Germinal center (tissue), 1 donor: ENCODE measurements around the gene PITPNM1.
"Not testable (repeated sequence)": the region's sequence is repeated elsewhere in the genome, so short reads cannot be mapped to it uniquely, and the experiment has no call there.

ENCODE experiments used
- DNase-seq: peaks from one replicate; pipeline ENCODE4 v3.0.0; 2012; ENCODE audit warnings: mixed read lengths, low spot score

Gene PITPNM1

GRCh38 chr11:67466367-67466766, 38.8 kb downstream of the PITPNM1 start:
- DNase-seq, result no peak

GRCh38 chr11:67465530-67465929, 39.6 kb downstream of the PITPNM1 start:
- not testable (repeated sequence) for DNase-seq

GRCh38 chr11:67465189-67465510, 40.0 kb downstream of the PITPNM1 start:
- DNase-seq, result no peak

- DNase-seq, result peak; percentile 94
These were observed 40.6 kb downstream of the PITPNM1 start for GRCh38 chr11:67464411-67465188.

- DNase-seq, result no peak
These were observed 41.3 kb downstream of the PITPNM1 start for GRCh38 chr11:67463680-67464410.

GRCh38 chr11:67463186-67463585, 42.0 kb downstream of the PITPNM1 start:
- DNase-seq, result no peak

GRCh38 chr11:67458266-67458665, 46.9 kb downstream of the PITPNM1 start:
- no peak for DNase-seq

- DNase-seq, result no peak
These were observed 47.7 kb downstream of the PITPNM1 start for GRCh38 chr11:67457453-67457852.

GRCh38 chr11:67456068-67456705, 49.0 kb downstream of the PITPNM1 start:
- DNase-seq, result no peak

- DNase-seq, result no peak
These were observed 50.1 kb downstream of the PITPNM1 start, which contains the start of gene CABP4 for GRCh38 chr11:67455054-67455453. CABP4 (plus strand) TSS chr11:67455354; CDS start chr11:67455424, 70 bp downstream.

GRCh38 chr11:67453816-67454732, 51.1 kb downstream of the PITPNM1 start:
- no peak for DNase-seq

- no peak for DNase-seq
These were observed 52.8 kb downstream of the PITPNM1 start, which contains the start of gene GPR152 for GRCh38 chr11:67452141-67452952. GPR152 (minus strand) TSS chr11:67452729; CDS start chr11:67452724, 5 bp downstream.

GRCh38 chr11:67451658-67451976, 53.5 kb downstream of the PITPNM1 start:
- DNase-seq, result no peak

- no peak for DNase-seq
These were observed 54.1 kb downstream of the PITPNM1 start for GRCh38 chr11:67450796-67451657.

- DNase-seq, result no peak
These were observed 55.9 kb downstream of the PITPNM1 start for GRCh38 chr11:67449116-67449844.

GRCh38 chr11:67448220-67448609, 56.9 kb downstream of the PITPNM1 start:
- no peak for DNase-seq

GRCh38 chr11:67445515-67445914, 59.6 kb downstream of the PITPNM1 start:
- DNase-seq, result no peak

GRCh38 chr11:67442504-67443404, 62.4 kb downstream of the PITPNM1 start:
- no peak for DNase-seq
